IPS-NIHi7 (cell line): Measurements from ENCODE around the gene ZNF556.
A peak's percentile ranks its signal among the peaks of the same experiment; 100 is the strongest.

Source experiments
- DNase-seq: peaks from one replicate; pipeline ENCODE4 v3.0.0; 2012; ENCODE audit warnings: mixed read lengths; ENCODE audit errors: extremely low spot score

ZNF556 gene

GRCh38 chr19:2867025-2867991 lies at the start of gene ZNF556:
Gene ZNF556, plus strand, starts transcription at chr19:2867335. Its CDS starts 87 bp downstream, at chr19:2867422.
- DNase-seq = peak; percentile 14

GRCh38 chr19:2819540-2820111 lies 47.5 kb upstream of the ZNF556 start, which contains the start of gene ZNF554:
Gene ZNF554, plus strand, starts transcription at chr19:2819868. Its CDS starts 204 bp downstream, at chr19:2820072.
- peak; percentile 95 for DNase-seq

- DNase-seq = peak; percentile 55
Measured at GRCh38 chr19:2820112-2820702, 46.9 kb upstream of the ZNF556 start.

GRCh38 chr19:2822846-2823245 lies 44.3 kb upstream of the ZNF556 start:
- no peak for DNase-seq

GRCh38 chr19:2823646-2824045 lies 43.5 kb upstream of the ZNF556 start:
- no peak for DNase-seq

GRCh38 chr19:2824129-2824528 lies 43.0 kb upstream of the ZNF556 start:
- DNase-seq = no peak

GRCh38 chr19:2827022-2827421 lies 40.1 kb upstream of the ZNF556 start:
- DNase-seq = no peak

- DNase-seq = no peak
Measured at GRCh38 chr19:2827840-2828489, 39.2 kb upstream of the ZNF556 start.

GRCh38 chr19:2834294-2834871 lies 32.8 kb upstream of the ZNF556 start:
- DNase-seq = no peak

GRCh38 chr19:2837430-2837829 lies 29.7 kb upstream of the ZNF556 start:
- no peak for DNase-seq

GRCh38 chr19:2840794-2841791 lies 26.0 kb upstream of the ZNF556 start, which contains the start of gene ZNF555:
Gene ZNF555, plus strand, starts transcription at chr19:2841475. Its CDS starts 98 bp downstream, at chr19:2841573.
- DNase-seq = peak; percentile 100

- peak; percentile 31 for DNase-seq
Measured at GRCh38 chr19:2841855-2842574, 25.1 kb upstream of the ZNF556 start.

- DNase-seq = no peak
Measured at GRCh38 chr19:2845107-2845506, 22.0 kb upstream of the ZNF556 start.

GRCh38 chr19:2846180-2846894 lies 20.8 kb upstream of the ZNF556 start:
- DNase-seq = no peak

- DNase-seq = no peak
Measured at GRCh38 chr19:2847507-2847906, 19.6 kb upstream of the ZNF556 start.

- DNase-seq = no peak
Measured at GRCh38 chr19:2848616-2849015, 18.5 kb upstream of the ZNF556 start.

GRCh38 chr19:2850256-2850925 lies 16.7 kb upstream of the ZNF556 start:
- DNase-seq = no peak

- DNase-seq = no peak
Measured at GRCh38 chr19:2852598-2852997, 14.5 kb upstream of the ZNF556 start.
